Stimulated activated CD4-positive, alpha-beta T cell treated with anti-CD3 and anti-CD28 coated beads, Interleukin-15, amount 100 ng/mL, for 1 hour (primary cell): ENCODE measurements around the gene MARCHF9.

Experiments
- DNase-seq, 2 donors: peaks; one replicate each; pipeline ENCODE4 v3.0.0-alpha.2; 2020; ENCODE audit warnings: low read depth in 1 of 2, low spot score in 1 of 2

Gene MARCHF9

DNA sequence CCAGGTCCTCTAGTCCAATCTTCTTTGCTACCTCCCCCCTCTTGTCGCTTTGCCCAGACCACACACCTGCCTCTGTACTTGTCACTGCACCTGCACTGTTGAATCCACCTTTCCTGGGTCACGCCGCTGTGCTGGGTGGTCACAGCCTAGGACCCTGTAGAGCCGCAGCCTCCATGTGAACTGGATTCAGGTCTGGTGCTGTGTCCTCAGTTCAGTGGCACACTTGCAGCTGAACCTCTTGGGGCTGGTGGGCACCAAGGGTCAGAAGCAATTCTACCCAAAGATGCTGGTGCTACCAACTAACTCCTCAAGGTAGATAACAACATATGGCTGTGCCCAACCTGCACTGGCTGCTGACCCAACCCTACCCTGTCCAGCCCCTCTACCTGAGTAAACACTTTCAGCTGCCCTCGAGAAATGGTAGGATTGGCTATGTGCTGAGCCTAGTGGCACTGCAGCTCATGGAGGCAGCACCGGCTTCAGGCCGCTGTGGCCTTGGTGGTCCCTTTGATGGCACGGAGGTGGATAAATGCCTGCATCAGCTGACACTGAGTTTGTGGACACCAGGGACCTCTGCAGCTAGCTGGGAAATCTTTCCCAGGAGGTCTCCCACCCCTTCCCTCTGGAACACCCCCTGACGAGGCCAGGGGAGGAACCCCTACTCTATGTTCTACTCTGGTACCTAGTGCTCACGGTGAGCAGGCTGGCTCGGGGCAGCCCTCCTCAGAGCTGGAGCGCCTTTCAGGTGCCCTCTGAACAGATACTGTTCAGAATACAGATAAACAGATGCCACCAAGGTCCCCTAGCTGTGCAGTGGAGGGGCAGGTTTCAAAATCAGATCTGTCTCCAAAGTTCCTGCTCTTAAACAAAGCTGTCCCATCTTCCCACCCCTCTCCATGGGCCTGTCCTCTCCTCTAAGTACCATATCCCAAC is 30.6 kb upstream of the MARCHF9 start:
- no peak for DNase-seq

DNA sequence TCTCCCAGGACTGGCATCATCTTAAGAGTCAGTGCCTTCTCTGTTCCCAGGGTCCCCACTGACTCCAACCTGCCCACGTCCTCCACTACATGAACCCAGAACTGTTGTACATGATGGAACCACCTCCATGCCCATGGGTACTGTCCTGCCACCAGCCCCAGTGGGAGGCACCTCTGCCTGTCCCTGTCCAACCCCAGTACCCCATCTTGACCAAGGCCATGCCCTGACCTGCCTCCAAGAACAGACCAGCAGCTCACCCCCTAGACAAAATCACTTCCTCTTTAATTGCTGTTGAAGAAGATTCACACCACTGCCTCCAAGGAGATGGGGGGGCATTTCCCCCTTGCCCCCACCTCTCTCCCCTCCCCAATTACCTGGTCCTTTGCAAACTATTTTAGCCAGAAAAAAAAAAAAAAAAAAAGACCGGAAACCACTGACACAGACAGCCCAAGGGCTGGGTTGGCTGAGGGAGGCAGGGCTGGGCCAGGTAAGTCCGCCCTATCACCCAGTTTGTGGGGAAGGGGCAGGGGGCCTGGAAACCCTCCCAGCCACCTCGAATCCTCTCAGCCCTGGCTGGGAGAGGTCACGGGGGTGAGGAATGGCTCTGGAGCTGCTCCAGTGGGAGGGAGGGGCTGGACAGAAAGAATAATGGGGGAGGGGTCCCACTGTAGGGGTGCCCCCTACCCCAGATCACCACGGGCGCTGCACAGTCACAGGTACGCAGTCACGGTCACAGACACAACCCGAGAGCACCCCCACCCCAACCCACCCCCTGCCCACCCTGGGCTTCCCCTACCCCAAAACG is 29.8 kb upstream of the MARCHF9 start:
- DNase-seq: no peak

DNA sequence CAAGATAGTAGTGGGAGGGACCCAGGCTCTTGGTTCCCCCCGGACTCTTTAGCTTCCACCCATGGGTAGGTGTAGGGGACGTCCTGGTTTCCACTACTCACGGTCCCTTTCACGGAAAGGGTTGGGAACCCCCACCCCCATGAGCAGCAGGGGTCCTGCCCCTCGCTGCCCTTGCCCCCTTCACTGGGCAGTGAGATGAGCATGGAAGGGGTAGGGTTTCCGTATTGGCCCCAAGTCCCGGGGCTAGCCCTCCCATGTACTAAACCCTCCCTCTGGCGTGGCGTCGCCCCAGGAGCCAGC is 29.1 kb upstream of the MARCHF9 start:
- no peak for DNase-seq

DNA sequence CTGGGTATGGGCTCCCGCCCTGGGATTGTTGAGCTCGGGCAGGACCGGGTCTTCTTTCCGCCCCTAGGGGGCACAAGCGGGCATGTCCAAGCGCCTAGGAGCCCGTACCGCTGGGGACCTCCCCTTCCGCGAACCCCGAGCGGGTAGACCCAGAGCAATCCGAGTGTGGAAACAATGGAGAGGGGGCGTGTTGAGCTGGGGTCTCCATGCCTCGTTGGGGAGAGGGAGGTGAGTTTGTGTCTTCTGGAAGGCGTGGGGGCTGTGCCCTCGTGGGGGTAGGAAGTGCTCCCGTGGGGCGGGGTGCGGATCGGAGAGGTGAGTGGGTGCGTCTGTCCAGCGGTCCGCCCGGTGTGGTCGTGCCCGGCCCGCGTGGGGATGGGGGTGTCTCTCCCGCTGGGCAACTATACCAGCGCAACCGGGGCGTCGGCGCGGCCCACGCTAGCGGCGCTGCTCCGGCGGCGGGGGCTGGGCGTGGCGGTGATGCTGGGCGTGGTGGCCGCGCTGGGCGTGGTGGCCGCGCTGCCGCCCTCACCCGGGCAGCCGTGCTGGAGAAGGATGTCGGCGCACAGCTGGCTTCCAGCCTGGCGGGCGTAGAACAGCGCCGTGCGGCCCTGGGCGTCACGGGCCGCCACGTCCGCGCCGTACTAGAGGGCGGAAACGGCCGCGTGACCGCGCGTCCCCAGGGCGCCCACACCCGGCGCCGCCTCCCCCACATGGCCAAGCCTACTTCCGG is 28.6 kb upstream of the MARCHF9 start:
- no peak for DNase-seq

DNA sequence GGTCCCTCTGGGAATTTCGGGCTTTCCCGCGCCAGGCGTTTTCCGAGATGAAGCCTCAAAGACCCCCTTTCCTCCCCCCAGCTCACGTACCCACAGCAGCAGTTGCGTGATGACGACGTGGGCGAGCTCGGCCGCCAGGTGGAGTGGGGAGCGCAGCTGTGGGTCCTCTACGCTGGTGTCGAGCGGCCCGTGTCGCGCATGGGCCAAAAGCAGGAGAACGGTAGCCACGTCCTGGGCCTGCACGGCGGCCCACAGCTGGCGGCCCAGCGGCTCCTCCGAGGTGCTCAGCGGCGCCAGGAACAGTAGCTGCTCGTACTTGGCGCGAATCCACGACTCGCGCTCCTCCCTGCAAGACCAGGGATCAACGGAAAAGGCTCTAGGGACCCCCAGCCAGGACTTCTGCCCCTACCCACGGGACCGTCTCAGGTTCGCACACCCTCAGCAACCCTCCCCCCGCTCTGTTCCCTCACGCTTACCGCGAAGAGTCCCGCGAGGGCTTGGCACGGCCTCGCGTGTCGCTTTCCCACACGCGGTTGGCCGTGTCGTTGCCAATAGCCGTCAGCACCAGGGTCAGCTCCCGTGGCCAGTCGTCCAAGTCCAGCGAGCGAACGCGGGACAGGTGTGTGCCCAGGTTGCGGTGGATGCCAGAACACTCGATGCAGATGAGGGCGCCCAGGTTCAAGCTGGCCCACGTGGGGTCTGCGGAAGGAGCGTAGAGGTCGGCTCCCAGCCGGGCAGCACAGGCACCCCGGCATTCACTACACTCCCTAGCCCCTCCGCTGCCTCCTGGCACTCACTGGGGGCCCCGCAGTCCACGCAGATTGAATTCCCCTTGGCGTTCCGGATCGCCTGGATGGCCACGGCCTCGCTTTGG is 27.8 kb upstream of the MARCHF9 start:
- no peak for DNase-seq

DNA sequence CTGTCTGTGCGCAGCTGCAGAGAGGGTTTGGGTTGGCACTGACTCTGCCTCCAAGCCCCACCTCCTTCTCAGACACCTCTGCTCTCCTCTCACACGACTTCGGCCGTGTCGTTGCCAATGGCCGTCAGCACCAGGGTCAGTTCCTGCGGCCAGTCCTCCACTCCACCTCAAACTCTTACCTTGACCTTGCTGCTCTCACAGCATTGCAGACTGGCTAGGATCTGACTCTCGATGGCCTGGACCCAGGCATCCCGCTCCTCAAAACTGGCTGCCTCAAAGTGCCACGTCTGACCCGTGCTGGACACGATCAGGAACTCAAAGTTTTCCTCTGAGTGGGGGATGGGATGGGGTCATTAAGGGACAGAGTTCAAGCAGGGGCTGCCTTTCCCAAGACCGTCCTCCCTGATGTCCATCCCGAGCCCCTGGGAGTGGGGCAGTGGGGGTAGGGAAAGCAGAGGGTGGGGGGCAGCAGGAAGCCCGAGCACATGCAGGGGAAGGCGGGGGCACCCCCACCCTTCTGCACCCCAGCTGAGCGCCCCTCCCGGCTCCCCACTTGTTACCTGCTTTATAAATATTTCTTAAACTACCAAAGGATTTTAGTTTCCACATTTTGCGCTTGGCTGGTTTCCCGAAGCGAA is 27.0 kb upstream of the MARCHF9 start:
- no peak for DNase-seq

DNA sequence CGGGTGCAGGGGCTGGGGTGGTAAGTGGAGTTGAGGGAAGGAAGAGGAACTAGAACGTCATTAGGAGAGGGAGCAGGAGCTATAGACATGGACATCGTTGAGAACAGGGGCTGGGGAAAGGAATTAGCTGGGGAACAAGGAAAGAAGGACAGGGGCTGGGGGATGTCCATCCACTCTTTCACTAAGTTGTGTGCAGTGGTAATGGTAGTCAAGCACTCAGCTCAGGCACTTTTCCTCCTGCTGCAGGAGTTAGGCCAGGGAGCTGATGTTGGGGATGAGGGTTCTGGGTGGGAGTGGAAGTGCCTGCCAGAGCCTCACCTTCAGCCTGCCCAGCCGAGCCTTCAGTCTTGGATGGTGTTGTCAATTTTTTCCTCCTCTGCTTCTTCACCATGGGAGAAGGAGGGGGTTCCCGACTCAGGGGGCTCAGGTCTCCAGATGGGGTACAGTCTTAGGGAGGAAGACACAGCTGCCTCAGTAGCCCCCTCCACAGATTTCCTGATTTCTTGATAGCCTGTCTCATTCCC is 25.5 kb upstream of the MARCHF9 start:
- DNase-seq: no peak

DNA sequence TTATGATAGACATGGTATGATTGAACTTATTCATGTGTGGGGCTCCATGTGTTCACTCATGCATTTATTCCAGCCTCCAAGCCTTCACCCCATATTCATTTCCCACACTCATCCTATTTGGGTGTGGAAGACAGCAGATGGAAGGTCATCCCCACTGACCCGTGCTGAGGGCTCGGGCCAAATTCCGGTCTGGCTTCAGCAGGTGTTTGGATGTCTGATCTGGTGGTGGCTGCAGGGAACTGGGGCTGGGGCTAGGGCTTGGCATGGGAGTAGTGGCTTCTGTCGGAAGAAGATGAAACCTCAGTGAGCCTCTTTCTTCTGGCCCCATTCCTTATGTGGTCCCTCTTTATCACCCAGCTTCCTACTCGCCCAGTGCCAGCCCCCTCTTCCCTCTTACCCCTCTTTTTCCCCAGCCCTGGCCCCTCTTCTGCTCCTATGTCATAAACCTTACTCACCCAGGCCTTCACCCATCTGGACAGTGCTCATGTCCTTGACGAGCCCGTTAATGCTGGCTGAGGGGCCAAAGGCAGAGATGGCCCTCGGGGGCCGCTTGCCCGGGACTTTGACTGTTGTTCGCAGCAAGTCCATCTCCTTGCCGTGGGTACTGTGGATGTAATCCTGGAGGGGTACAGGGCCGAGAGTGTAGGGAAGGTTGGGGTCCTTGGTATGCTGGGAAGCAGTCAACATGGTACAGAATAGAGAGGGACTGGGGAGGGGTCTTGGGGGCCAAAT is 24.4 kb upstream of the MARCHF9 start:
- DNase-seq: no peak

DNA sequence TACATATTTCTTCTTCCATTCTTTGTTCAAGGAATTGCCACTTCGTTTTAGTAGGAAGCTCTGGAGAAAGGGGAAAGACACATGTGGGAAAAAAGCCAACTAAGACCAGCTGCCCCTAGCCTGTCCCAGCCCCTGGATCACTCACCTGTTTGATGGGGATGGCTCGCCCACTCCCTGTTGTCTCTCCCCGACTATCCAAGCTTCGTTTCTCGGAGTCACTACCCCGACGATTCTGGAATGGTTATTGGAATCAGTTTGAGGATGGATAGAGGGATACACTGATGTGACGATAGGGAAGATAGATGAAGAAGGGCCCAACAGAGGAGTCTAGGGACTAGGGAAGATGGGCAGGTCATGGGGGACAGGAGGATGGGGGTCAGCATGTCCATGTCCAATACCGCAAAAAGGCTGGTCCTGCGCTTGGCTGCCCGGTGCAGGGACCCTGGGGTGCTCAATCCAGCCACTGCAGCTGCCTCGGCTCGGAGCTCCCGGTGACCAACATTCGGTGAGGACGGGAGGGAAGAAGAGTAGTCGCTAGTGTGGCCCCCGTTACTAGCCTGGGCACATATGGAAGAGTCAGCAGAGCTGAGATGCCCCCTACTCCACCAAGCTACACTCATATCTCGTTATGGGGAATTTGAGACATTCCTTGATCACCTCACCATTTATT is 23.4 kb upstream of the MARCHF9 start:
- no peak for DNase-seq

DNA sequence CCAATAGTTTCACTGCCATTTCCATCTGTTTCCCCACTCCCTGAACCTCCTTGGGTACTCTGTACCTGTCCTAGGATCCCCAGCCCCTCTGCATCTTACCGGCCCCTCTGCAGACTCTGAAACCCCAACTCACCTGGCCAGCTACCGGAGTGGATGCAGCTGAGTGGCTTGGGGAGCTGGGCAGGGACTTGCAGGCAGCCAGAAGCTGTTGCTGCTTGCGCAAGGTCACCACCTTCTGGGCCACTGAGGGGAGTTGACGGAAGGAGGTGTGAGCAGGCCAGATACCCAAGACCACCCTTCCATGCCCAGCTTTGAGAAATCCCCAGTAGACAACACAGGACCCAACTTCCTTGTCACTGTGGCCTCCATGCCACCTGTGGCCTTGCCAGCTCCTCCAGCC is 22.6 kb upstream of the MARCHF9 start:
- DNase-seq: no peak

DNA sequence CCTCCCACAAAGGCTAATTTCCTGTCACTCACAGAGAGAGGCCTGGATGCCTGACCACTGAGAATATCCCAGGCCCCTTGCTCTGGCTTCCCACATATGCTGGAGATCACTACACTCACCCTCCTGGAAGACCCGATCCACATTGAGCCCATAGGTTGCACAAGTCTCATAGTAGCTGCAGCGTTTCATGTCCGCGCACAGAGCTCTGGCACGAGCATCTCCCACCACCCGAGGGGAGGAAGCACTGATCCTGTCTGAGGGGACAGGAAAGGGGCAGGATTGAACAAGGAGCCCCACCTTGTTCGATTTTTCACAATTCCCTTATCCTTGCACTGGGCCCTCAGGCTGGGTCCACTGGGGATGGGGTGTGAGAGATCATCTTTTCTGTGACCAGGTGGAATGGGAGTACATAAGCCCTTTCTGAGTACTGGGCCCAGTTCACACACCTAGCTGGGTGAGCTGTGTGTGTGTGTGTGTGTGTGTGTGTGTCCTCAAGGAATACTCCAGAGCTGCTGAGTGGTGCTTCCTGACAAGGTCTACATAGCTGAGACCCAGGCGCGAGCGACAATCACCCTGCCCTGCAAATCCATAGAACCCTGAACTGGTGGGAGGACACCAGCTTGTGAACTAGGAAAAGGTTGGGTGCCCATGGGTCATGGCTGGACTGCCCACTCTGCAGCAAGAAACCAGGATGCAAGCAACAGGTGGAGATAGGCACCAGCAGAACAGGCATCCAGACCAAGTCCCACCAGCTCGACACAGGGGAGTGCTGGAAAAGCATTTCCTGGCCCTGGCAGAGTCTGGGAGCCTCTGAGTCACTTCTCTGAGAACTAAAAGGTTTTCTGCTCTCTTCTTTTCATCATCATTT is 21.9 kb upstream of the MARCHF9 start:
- DNase-seq: no peak

DNA sequence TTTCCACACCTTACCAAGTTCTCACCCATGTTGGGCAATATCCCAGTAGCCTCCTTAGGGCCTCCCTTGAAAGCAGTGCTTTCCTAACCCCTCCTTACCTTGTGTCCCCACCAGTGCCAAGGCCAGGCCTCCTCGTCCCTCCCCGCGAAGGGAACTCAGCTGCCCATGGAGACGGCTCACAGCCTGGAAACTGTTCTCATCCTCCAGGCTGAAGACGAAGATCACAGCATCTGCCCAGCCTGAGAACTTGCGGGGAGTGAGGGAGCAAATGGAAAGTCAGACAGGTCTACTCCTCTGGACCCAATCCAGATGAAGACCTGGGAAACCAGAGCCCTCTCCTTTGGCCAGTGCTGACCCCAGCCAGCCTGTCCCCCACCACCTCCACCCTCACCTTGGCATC is 21.0 kb upstream of the MARCHF9 start:
- DNase-seq: no peak

DNA sequence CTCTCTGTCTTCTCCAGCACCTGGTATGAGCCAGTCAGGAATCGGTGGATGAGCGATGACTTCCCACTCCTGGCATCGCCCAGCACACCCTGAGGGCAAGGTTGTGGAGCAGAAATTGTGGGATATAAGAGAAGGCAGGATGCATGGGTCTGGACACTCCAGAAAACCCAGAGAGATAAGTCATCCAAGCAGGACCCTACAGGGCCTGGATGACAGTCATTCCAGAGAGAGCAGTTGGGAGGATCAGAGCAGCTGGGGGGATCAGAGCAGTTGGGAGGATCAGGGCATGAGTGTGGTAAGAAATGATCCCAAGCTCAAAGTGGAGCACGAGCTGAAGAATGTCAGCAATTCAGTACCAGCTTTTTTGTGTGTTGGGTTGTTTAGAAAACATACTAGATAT is 20.3 kb upstream of the MARCHF9 start:
- DNase-seq: no peak

DNA sequence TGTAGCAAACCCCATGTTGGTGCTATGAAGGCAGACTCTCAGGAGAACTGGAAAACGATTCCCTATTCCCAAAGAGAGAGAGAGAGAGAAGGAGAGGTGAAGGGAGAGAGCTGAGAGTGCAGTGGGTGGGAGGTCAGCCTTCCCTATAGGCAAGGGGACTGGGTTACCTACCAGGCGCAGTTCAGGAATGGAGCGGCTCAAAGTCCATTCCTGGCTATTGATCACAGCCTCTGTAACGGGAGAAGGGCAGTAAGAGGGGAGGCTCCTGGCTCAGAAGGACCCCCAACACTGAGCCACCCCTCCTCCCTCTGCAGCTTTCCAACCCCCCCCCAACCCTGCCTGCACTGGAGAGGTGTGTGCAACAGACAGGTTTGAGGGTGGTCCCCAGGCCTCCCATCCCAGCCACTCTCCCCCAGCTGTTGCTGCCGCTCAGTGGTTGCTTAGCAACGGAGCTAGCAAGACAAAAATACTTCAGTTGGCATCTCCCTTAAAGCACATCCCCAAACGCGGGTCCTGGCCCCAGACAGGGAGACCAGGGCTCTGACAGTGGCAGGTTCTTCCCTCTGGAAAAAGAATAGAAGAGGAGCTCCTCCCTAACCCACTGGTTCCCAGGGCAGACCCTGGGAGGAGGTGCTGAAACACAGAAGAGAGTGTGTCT is 19.6 kb upstream of the MARCHF9 start:
- no peak for DNase-seq

DNA sequence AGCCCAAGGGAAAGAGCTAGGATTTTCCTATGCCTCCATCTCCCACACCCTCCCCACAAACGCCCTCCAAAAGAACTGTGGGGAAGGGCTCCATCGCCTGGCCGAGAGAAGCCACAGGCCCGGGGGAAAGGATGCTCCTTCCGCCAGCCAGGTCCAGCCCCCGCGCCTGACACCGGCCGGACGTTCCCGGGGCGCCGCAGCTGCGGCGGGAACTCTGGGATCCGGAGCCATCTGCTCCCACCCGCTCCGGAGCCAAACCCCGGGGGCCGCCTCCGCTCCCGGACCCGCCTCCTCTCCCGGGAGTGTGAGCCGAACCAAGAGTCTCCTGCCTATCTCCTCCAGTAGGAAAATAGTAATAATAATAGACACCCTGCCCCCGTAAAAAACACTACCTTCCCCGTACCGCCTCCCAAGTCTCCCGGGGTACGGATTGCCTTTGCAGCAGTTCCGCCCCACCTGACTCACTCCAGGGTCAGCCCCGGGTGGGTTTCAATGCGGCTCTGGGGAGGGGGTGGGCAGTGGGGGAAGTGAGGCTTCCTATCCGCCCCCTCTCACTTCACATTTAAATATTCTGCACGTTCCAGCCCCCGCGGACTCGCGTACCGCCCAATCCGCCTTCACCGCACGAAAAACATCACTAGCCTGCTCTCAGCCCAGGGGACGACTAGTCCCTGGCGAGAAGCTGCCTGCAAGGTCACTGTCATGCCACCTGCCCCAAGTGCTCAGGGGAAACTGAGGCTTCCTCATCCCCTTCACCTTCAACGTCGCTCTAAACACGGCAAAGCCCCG is 18.8 kb upstream of the MARCHF9 start:
- no peak for DNase-seq

DNA sequence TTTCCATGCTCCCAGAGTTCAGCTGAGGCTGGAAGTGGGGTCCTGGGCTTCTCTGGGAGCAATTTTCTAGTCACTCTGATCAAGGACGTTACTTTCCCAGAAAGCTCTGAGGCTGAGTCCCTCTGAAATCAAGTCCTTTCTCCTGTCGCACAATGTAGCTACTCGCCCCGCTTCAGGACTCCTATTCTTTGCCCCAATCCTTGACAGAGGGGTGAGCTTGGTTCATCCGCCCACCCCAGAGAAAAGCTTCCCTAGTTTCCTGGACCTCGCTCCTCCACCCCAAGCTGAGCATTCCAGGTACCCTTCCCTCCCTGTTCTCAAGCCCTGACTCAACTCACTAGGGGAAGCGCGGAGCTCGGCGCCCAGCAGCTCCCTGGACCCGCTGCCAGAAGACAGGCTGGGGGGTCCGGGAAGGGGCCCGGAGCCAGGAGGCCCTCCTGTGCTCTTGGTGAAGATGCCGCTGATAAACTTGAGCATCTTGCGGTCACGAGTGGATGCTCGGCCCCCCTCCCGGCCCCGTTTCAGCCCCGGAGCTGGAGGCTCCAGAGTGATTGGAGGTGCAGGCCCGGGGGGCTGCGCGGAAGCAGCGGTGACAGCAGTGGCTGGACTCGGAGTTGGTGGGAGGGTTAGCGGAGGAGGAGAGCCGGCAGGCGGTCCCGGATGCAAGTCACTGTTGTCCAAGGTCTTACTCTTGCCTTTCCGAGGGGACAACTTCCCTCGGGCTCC is 18.0 kb upstream of the MARCHF9 start:
- DNase-seq: no peak
